ENCODE data around the gene MICU1. TPM values are rescaled to one million over a fixed set of nuclear protein-coding genes. Genes with fewer than 3 reads are reported as not detected.

The MICU1 gene
- total and polyA plus RNA-seq, 2 donors (not counting 3 experiments of a cell fraction or from before 2014, with no cell fraction given), result 27.5 to 48.0 TPM

DNA sequence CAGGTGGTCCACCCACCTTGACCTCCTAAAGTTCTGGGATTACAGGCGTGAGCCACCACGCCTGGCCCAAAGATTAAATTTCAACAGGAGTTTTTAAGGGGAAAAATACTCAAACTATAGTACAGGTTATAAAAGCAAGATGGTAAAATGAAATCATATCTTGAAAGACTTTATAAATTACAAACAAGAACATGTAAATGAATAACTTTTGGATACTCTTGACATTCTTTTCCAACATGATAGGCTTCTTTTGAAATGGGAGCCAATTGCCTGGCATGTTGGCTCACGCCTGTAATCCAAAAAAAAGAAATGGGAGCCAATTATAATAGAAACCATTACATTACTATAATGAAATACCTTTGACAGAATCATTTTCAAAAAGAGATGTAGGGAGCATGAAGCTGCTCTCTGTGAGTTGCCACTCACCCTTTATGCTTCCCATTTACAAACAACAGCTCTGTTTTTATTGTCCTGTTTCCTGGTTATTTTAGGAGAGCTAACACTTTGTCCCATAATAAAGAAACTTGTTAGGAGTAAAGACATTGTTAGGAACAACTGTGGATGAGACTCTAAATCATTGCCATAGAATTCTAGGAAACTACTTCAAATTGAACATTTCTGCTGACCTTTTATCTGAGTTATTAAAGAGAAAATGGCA lies 41.5 kb upstream of the MICU1 start:
- Histone ChIP-seq H4K20me1 (replicated peaks; ENCODE audit: control insufficient read depth, extremely low read depth, insufficient read depth, low read length) (no peaks in the 10 kb centered on the region), H3K9me3 (replicated peaks; ENCODE audit: control insufficient read depth, insufficient read depth, low read length) (no peaks in the 10 kb centered on the region), H3K9me1 (replicated peaks; ENCODE audit: control insufficient read depth, extremely low read depth, insufficient read depth, low read length) (no peaks in the 10 kb centered on the region), H3K4me3 (replicated peaks in 1 of 3; ENCODE audit: insufficient read depth in 1 of 3, low read depth in 1 of 3, low read length in 3 of 3) (no peak overlapping the region), H3K27me3 (ENCODE audit: control insufficient read depth in 2 of 2, insufficient read depth in 2 of 2, low read length in 2 of 2) (no peaks in the 10 kb centered on the region), H3K79me2 (ENCODE audit: control insufficient read depth, insufficient read depth, low read length) (no peaks in the 10 kb centered on the region), H3K36me3 (ENCODE audit: control insufficient read depth in 2 of 2, extremely low read depth in 1 of 2, insufficient read depth in 2 of 2, low read length in 2 of 2) (no peaks in the 10 kb centered on the region), H3K27ac (ENCODE audit: insufficient read depth, low read depth, low read length) (no peak overlapping the region), H2AFZ (ENCODE audit: low read depth, low read length) (no peak overlapping the region), H3K4me2 (ENCODE audit: insufficient read depth, low read length) (no peak overlapping the region), H3K4me1 (ENCODE audit: control insufficient read depth, extremely low read depth, insufficient read depth, low read length) (no peaks in the 10 kb centered on the region), H3K9ac (replicated peaks; ENCODE audit: extremely low read depth, insufficient read depth, low read length) (no peak overlapping the region)
- no peak for TF ChIP-seq FOS (IDR thresholded peaks at IDR 0.05; ENCODE audit: borderline replicate concordance, insufficient read depth, low read length)
- TF ChIP-seq, protein P1, sequence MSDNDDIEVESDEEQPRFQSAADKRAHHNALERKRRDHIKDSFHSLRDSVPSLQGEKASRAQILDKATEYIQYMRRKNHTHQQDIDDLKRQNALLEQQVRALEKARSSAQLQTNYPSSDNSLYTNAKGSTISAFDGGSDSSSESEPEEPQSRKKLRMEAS (IDR thresholded peaks at IDR 0.05; ENCODE audit: insufficient read depth, insufficient read length), result no peak
- no peak for TF ChIP-seq JUN (IDR thresholded peaks at IDR 0.05; ENCODE audit: borderline replicate concordance, insufficient read depth, insufficient read length, low read depth)
- TF ChIP-seq EZH2 (IDR thresholded peaks at IDR 0.05; ENCODE audit: borderline replicate concordance, low read depth, low read length, severe bottlenecking), result no peak
- TF ChIP-seq MYC (IDR thresholded peaks at IDR 0.05; ENCODE audit: low read depth, low read length), result no peak
- TF ChIP-seq, protein P2, sequence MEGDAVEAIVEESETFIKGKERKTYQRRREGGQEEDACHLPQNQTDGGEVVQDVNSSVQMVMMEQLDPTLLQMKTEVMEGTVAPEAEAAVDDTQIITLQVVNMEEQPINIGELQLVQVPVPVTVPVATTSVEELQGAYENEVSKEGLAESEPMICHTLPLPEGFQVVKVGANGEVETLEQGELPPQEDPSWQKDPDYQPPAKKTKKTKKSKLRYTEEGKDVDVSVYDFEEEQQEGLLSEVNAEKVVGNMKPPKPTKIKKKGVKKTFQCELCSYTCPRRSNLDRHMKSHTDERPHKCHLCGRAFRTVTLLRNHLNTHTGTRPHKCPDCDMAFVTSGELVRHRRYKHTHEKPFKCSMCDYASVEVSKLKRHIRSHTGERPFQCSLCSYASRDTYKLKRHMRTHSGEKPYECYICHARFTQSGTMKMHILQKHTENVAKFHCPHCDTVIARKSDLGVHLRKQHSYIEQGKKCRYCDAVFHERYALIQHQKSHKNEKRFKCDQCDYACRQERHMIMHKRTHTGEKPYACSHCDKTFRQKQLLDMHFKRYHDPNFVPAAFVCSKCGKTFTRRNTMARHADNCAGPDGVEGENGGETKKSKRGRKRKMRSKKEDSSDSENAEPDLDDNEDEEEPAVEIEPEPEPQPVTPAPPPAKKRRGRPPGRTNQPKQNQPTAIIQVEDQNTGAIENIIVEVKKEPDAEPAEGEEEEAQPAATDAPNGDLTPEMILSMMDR (IDR thresholded peaks at IDR 0.05; ENCODE audit: extremely low read depth in 1 of 2, insufficient read depth in 1 of 2, low read depth in 1 of 2, low read length in 2 of 2), result no peak
- no peak for TF ChIP-seq GATA2 (IDR thresholded peaks at IDR 0.05; ENCODE audit: insufficient read depth, insufficient read length, low read depth, low read length)
- no peak for TF ChIP-seq POLR2AphosphoS5 (IDR thresholded peaks at IDR 0.05; ENCODE audit: insufficient read depth, low read depth, low read length)
- no peak for TF ChIP-seq POLR2A (IDR thresholded peaks at IDR 0.05; ENCODE audit: low read depth, low read length)
- no peak for FAIRE-seq
- intact Hi-C loops (cut with micrococcal nuclease), result no loop called here
- BruUV-seq (replicated peaks), result no TSS peak
- POLR2A ChIA-PET, result no interaction called here
- dilution Hi-C loops (cut with MboI; ENCODE audit: extremely low pct_ligation_motif_present, low sequenced_read_pairs), result no loop called here
- DNase-seq (ENCODE audit: low read depth, low spot score), result no peak
- CTCF ChIA-PET, result interaction anchor here (1.1 to 2.2 kb wide), 2 partner anchors 13 to 167 kb away, joined by 3 to 6 read pairs; no protein-coding TSS in a partner anchor

Data from endothelial cell of umbilical vein (primary cell).